Mesodermal cell (in vitro differentiated cells): ENCODE results near the gene TYSND1. TPM values are rescaled to one million over a fixed set of nuclear protein-coding genes. Genes with fewer than 3 reads are reported as not detected.

Experiments used
- H3K27ac ChIP-seq: 2 replicates; pipeline ENCODE4 v1.7.0; 2013; ENCODE audit warnings: mild to moderate bottlenecking, low read depth, low read length, moderate library complexity; ENCODE audit not compliant: severe bottlenecking
- H3K36me3 ChIP-seq: 2 replicates; pipeline ENCODE4 v1.7.1; 2013; ENCODE audit warnings: mild to moderate bottlenecking, low read length, moderate library complexity; ENCODE audit not compliant: control insufficient read depth, insufficient read depth
- H3K4me1 ChIP-seq: one replicate; pipeline ENCODE4 v1.7.1; 2013; ENCODE audit warnings: mild to moderate bottlenecking, low read length; ENCODE audit not compliant: insufficient read depth, control insufficient read depth, poor library complexity, severe bottlenecking
- H3K4me3 ChIP-seq: 2 replicates; pipeline ENCODE4 v1.7.0; 2013; ENCODE audit warnings: low read length, control low read depth, mild to moderate bottlenecking; ENCODE audit not compliant: insufficient read depth, poor library complexity, severe bottlenecking; ENCODE audit errors: extremely low read depth
- H3K9me3 ChIP-seq: 2 replicates; pipeline ENCODE4 v1.7.1; 2013; ENCODE audit warnings: mild to moderate bottlenecking, low read length, moderate library complexity; ENCODE audit not compliant: control insufficient read depth
- WGBS, 2 experiments: methylation state at CpG; one replicate each; pipeline ENCODE4 v1.1.5; 2013; ENCODE audit warnings: missing lambda C conversion rate in 2 of 2; ENCODE audit not compliant: insufficient coverage in 2 of 2; 5-methylcytosine and 5-hydroxymethylcytosine counted together
- polyA plus RNA-seq, 2 experiments: library from polyadenylated mRNA; stranded (reverse); fragments of 50-300 nt; gene quantifications; one replicate each; pipeline ENCODE4 v1.2.3, GENCODE V29; 2013

TYSND1 gene
- 3.6 TPM for polyA plus RNA-seq (2013, experiment 1 of 2)
- 4.9 TPM for polyA plus RNA-seq (2013, experiment 2 of 2)

GRCh38 chr10:70146489-70147258 lies at the start of gene TYSND1:
Gene TYSND1, minus strand, starts transcription at chr10:70146700. Its CDS starts 114 bp downstream, at chr10:70146586.
- peak within 1 kb of the TSS; percentile 98 for H3K27ac ChIP-seq
- H3K4me1 ChIP-seq = peaks cover 11% of the 10 kb centered on the region
- H3K4me3 ChIP-seq = peak within 1 kb of the TSS; percentile 56
- no peaks in the 10 kb centered on the region for H3K9me3 ChIP-seq
- peaks cover 35% of the 10 kb centered on the region for H3K36me3 ChIP-seq
- 1 to 5% methylated on average over 29 to 35 of the region's 39 CpGs for WGBS, 2 experiments

GRCh38 chr10:70193391-70193844 lies 46.9 kb upstream of the TYSND1 start:
- H3K36me3 ChIP-seq = peaks cover 8% of the 10 kb centered on the region
- 96 to 98% methylated on average over 5 to 7 of the region's 7 CpGs for WGBS, 2 experiments
- no peak overlapping the region for H3K27ac ChIP-seq
- no peaks in the 10 kb centered on the region for H3K9me3 ChIP-seq
- no peaks in the 10 kb centered on the region for H3K4me1 ChIP-seq
- no peak overlapping the region for H3K4me3 ChIP-seq

- H3K4me1 ChIP-seq = no peaks in the 10 kb centered on the region
- no peak overlapping the region for H3K27ac ChIP-seq
- H3K36me3 ChIP-seq = peaks cover under 1% of the 10 kb centered on the region
These were observed 45.9 kb upstream of the TYSND1 start for GRCh38 chr10:70192326-70192968.

GRCh38 chr10:70191972-70192305 lies 45.4 kb upstream of the TYSND1 start:
- Histone ChIP-seq H3K9me3 (no peaks in the 10 kb centered on the region), H3K4me3 (no peak overlapping the region), H3K27ac (no peak overlapping the region), H3K4me1 (no peaks in the 10 kb centered on the region), H3K36me3 (no peaks in the 10 kb centered on the region)

More at GRCh38 chr10:70192326-70192968, 45.9 kb upstream of the TYSND1 start:
- WGBS, 2 experiments = 87 to 97% methylated on average over 3 to 4 of the region's 5 CpGs
- H3K9me3 ChIP-seq = no peaks in the 10 kb centered on the region
- H3K4me3 ChIP-seq = no peak overlapping the region

GRCh38 chr10:70191161-70191971 lies 44.9 kb upstream of the TYSND1 start:
- H3K4me3 ChIP-seq = no peak overlapping the region
- H3K4me1 ChIP-seq = no peaks in the 10 kb centered on the region
- 88 to 94% methylated on average over 2 of the region's 4 CpGs for WGBS, 2 experiments
- H3K27ac ChIP-seq = no peak overlapping the region
- no peaks in the 10 kb centered on the region for H3K36me3 ChIP-seq
- H3K9me3 ChIP-seq = no peaks in the 10 kb centered on the region

- WGBS, 2 experiments = 88 to 94% methylated on average over 4 of the region's 5 CpGs
- Histone ChIP-seq H3K36me3 (no peaks in the 10 kb centered on the region), H3K9me3 (no peaks in the 10 kb centered on the region), H3K27ac (no peak overlapping the region), H3K4me1 (no peaks in the 10 kb centered on the region), H3K4me3 (no peak overlapping the region)
These were observed 44.1 kb upstream of the TYSND1 start for GRCh38 chr10:70190581-70190980.

GRCh38 chr10:70190102-70190501 lies 43.6 kb upstream of the TYSND1 start:
- 95 to 98% methylated on average over 8 of the region's 8 CpGs for WGBS, 2 experiments
- H3K27ac ChIP-seq = no peak overlapping the region
- H3K4me1 ChIP-seq = no peaks in the 10 kb centered on the region
- no peaks in the 10 kb centered on the region for H3K9me3 ChIP-seq
- no peak overlapping the region for H3K4me3 ChIP-seq
- no peaks in the 10 kb centered on the region for H3K36me3 ChIP-seq

GRCh38 chr10:70188768-70189167 lies 42.3 kb upstream of the TYSND1 start:
- H3K27ac ChIP-seq = no peak overlapping the region
- WGBS, 2 experiments = 75% methylated on average over 1 of the region's 1 CpG; no CpG with 5 or more reads in 1 of the 2 experiments

GRCh38 chr10:70186571-70186970 lies 40.1 kb upstream of the TYSND1 start:
- H3K4me3 ChIP-seq = no peak overlapping the region
- no peaks in the 10 kb centered on the region for H3K36me3 ChIP-seq
- no peaks in the 10 kb centered on the region for H3K9me3 ChIP-seq
- WGBS, 2 experiments = 100% methylated on average over 2 of the region's 3 CpGs; no CpG with 5 or more reads in 1 of the 2 experiments
- H3K27ac ChIP-seq = no peak overlapping the region
- no peaks in the 10 kb centered on the region for H3K4me1 ChIP-seq

More at GRCh38 chr10:70188768-70189167, 42.3 kb upstream of the TYSND1 start:
- Histone ChIP-seq H3K4me1 (no peaks in the 10 kb centered on the region), H3K9me3 (no peaks in the 10 kb centered on the region), H3K36me3 (no peaks in the 10 kb centered on the region), H3K4me3 (no peak overlapping the region)

GRCh38 chr10:70186090-70186489 lies 39.6 kb upstream of the TYSND1 start:
- no peak overlapping the region for H3K4me3 ChIP-seq
- 91 to 93% methylated on average over 5 of the region's 5 CpGs for WGBS, 2 experiments

More at GRCh38 chr10:70186090-70186489, 39.6 kb upstream of the TYSND1 start:
- Histone ChIP-seq H3K4me1 (no peaks in the 10 kb centered on the region), H3K9me3 (peaks cover under 1% of the 10 kb centered on the region), H3K36me3 (no peaks in the 10 kb centered on the region), H3K27ac (no peak overlapping the region)
